Stimulated activated CD4-positive, alpha-beta T cell treated with anti-CD3 and anti-CD28 coated beads, Interleukin-12 subunit alpha, Interleukin-12 subunit beta, amount 100 ng/mL, for 48 hours (primary cell): Measurements from ENCODE around the gene NHLRC4.

Experiments used
- DNase-seq, 3 donors: peaks; one replicate each; pipeline ENCODE4 v3.0.0-alpha.2; 2020; ENCODE audit warnings: low read depth in 2 of 3, low spot score in 1 of 3

Gene NHLRC4

DNA sequence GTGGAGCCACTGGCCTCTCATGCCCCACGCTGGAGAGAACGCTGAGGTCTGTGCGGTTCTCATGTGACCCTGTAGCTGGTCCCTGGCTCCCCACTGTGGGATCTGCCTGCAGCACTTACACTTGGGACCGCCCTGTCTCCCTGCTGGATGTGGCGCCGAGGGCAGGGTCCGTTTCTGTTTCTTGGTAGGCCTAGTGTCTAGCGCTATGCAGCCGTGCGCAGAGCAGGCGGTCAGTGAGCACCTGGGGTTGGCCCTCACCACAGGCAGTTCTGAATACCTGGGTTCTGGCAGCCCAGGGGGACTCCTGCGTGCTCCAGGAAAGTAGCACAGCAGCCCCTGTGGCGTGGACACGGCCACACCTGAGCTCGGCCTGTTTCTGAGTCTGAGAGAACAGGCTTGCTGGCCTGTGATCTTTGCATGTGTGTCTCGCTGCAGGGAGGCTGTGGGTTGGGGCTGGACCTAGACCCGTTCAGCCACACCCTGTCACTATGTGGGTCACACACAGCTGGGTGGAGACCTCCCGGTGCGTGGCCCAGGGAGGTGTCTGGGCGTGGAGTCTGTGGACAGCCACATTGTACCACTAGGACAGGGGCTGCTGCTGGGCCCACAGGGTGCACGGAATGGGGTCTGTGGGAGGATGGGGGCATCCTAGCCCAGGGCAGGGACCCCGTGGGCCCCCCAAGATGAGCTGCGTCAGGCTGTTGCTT lies 36.5 kb upstream of the NHLRC4 start:
- DNase-seq: no peak

DNA sequence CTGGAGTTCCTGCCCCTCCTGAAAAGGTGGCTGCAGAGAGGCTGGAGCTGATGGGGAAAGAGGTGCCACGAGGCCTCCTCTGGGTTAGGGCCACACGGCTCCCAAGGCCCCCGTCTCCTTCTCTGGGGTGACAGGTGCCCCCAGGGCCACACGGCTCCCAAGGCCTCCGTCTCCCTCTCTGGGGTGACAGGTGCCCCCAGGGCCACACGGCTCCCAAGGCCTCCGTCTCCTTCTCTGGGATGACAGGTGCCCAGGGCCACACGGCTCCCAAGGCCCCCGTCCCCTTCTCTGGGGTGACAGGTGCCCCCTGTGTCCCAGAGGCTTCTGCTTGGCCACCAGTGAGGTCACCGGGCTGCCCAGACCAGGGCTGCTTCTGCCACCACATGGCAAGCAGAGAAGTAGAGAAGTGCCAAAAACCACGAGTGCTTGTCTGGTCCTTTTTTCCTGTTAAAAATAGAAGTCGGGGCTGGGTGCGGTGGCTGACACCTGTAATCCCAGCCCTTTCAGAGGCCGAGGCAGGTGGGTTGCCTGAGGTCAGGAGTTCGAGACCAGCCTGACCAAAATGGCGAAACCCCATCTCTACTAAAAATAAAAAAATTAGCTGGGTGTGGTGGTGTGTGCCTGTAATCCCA lies 35.2 kb upstream of the NHLRC4 start:
- DNase-seq: no peak

DNA sequence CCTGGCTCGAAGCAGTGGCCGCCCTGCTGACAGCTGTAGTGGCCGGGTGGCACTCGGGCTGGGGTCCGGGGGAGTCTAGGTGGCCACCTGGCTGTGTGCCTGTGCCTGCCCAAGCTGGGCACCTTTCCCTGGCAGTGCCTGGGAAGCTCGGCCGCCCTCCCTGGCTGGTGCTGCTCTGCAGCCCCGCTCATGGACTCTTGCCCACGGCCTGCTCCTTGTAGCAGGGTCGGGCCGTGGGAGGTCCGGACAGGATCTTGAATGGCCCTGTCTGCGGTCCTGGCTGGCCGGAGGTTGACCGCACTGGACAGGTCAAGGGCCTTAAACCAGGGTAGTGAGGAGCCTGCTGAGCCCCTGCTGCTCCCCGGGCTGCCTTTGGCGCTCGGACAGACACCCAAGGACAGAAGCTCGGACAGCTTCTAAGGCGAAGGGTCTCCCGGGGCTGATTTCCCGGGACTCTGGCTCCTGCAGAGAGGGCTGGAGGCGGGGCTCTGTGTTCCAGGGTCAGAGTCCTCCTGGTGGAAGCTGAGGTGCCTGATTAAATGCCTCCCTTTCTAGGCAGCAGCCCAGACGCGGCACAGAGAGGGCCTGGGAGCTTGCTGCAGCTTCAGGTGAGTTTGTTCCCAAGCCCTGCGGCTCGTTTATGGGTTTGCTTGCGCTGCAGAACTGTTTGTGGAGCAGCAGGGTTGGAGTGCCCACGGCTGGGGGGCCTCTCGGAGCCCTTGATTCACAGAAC lies 33.2 kb upstream of the NHLRC4 start:
- no peak for DNase-seq

DNA sequence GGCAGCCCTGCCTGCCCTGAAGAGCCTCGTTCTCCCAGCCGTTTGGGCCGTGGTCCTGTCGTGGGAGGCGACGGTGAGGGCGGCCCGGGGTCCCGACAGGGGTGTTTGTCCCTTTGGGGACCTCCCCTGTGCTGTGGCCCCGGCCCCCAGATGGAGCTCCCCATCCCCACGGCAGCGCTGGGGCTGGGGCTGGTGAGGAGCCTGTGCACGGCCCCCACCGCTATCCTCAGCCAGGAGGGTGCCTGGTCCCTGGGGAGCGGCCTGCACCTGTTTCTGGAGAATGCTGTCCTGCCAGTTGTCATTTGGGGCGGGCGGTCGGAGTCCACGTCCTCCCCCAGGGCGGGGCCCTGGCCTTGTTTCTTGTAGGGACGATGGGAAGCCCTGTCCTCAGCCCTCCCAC lies 32.7 kb upstream of the NHLRC4 start:
- DNase-seq: no peak

DNA sequence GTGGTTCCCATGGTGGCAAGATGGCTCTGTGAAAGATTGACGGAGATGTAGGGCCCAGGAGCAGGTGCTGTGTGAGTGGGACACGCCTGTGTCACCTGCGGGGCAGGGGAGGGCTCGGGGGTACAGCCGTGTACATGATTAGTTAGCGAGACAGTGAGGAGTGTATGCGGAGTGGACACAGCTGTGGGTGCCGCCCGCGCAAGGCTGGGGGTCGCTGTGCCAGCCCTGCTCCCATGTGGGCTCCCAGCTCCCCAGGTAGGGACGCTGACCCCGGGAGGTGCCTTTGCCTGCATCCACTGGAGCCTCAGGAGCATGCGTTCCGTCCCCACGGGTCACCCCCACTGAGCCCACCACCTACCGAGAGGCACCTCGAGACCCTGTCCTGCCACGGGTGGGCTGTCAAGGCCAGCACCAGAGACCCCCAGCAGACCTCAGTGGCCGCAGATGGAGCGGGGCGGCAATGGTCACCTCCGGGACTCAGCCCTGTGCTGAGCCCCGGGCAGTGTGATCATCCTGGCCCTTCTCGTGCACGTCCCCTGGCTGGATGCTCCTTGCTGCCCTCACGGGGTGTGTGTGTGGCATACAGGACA lies 31.9 kb upstream of the NHLRC4 start:
- DNase-seq: no peak

DNA sequence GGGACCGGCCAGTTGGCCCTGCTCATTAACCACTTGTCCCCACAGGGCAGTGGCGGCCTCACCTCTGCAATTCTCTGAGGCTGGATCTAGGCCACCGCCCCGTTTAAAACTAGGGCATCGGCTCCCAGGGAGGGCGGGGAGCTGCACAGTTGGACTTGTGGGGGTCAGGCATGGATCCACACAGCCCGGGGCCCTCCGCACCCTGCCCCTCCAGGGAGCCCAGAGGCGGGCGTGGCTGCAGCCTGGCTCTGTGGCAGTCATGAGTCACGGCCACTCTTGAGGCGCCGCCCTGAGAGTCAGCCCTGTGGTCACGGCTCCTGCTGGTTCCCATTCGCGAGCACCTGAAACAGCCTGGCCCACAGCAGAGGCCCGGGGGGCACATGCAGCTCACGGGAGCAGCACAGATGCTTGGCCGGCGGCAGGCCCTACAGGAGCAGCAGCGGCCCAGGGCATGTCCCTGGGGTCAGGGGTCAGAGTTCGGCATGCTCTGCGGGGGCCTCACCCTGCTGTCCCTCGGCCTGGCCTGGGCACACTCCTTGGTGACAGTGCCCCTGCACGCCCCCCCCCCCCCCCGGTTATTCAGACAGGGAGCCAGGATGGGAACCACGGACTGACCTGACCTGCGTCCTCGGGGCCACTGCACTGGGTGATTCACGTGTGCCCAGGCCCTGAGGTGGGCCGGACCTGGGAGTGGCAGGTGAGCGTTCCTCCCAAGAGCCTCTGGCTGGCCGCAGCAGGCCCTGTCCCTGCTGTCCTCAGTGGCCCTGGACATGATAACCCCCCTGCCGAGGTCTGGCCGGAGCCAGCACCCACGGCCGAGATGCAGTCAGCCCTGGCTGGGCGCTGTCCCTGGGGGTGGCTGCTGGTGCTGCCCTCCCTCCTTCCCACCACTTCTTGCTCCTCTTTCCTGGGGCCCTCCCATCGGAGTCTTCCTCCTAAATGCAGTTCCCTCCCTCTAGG lies 31.1 kb upstream of the NHLRC4 start:
- no peak for DNase-seq

DNA sequence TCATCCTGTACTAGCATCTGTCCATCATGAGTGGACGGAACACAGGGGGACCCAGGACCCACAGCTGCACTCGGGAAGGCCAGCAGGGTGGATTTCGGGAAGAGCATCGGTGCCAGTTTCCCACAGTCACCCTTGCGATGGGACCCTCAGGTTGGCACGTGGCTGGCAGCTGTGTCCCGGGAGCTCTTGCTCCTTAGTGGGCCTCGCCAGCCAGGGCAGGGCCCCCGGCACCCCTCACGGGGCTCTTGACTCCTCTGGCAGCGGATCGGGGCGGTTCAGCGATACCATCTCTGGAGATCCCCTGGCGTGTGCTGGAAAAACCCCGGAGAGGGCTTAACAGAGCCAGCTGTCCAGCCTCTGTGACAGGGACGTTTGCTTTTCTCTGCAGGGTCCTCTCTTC lies 30.1 kb upstream of the NHLRC4 start:
- DNase-seq: no peak

DNA sequence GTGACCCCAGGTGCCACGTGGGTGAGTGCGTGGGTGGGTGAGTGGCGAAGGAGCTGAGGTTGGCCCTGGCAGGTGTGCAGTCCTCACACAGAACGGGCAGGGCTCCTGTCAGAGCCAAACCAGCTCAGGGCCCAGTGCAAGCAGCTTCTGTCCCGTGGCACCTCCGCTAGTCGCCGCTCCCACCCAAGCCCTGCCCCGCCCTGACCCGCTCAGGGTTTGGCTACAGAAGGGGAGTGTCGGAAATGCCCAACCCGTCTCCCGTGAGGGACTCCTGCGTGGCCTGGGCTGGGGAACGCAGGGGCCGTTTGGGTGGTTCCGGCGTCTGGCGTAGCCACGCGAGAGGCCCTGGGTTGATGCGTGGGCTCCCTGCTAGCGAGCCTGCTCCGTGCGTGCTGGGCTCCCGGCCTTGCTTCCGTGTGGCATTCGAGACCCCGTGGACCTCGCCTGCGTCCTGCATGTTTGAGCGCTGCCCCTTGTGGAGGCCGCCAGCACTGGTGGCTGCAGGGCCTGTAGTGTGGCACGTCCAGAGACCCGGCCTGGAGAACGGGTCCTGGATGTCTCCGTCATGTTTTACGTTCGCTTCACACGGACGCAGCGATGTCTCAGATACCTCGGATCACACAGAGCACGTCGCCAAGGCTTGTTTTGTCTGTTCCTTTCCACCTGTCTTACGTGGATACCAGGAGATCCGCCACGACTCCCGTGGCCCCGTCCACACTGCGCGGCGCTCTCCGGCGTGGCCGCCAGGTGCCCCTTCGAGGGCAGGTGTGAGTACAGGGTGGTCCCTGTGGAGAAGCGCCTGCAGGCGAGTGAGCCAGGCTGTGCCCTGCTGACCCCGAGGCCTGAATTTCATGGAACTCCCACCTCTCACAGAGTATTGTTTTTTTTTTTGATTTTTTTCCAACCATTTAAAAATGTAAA lies 29.1 kb upstream of the NHLRC4 start:
- DNase-seq: no peak

- no peak for DNase-seq
Measured at GRCh38 chr16:539901-540530, 26.8 kb upstream of the NHLRC4 start.

- DNase-seq: no peak
Measured at GRCh38 chr16:540645-541340, 26.0 kb upstream of the NHLRC4 start.

DNA sequence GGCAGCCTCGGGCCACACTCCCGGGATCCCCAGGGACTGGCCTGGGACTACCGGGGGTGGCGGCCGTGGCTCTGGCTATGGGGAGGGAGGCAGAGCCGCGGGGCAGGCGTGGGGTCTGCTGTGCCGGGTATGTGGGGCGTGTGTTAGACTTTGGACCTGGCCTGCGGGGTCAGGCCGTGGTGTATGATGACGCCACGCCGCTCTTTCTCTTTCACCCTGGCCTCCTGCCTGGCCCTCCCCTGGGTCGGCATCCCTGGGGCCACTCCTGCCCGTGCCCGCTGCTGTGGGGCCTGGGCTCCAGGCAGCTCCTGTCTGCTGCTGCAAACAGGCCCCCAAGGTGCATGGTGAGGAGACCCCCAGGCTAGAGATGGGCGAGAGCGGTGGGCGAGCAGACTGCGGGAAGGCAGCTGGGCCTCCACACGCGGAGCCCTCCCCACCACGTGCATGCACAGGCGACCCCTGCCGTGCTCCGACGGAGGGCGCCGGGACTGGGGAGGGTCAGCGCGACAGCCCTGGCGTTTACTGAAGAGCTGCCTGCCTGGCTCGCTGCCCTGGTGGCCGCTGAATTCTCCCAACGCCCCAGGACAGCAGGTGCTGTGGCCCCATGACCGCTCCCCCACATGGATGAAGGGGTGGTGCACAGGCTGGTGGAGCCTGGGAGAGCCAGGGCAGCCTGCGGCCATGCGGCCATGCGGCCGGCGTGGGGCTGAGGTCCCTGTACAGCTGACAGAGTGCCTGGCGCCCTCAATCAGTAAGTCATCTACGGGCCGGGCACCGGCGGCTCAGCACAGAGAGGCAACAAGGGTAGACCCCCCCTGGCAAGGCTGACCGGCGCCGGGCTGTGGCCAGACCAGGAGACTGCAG lies 23.3 kb upstream of the NHLRC4 start:
- DNase-seq: no peak

- DNase-seq: no peak
Measured at GRCh38 chr16:544517-544916, 22.3 kb upstream of the NHLRC4 start.

DNA sequence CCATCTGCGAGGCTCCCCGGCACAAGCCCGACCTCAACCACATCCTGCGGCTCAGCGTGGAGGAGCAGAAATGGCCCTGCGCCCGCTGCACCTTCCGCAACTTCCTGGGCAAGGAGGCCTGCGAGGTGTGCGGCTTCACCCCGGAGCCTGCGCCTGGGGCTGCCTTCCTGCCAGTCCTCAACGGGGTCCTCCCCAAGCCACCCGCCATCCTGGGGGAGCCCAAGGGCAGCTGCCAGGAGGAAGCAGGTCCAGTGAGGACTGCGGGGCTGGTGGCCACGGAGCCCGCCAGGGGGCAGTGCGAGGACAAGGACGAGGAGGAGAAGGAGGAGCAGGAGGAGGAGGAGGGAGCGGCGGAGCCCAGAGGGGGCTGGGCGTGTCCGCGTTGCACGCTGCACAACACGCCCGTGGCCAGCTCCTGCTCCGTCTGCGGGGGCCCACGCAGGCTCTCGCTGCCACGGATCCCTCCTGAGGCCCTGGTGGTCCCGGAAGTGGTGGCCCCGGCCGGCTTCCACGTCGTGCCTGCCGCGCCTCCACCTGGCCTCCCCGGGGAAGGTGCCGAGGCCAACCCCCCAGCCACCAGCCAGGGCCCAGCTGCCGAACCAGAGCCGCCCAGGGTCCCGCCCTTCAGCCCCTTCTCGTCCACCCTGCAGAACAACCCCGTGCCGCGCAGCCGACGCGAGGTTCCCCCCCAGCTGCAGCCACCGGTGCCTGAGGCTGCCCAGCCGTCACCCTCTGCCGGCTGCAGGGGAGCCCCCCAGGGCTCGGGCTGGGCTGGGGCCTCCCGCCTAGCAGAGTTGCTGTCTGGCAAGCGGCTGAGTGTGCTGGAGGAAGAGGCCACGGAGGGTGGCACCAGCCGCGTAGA lies 19.7 kb upstream of the NHLRC4 start:
- DNase-seq: peak in 1 of 3 donors; percentile 15

DNA sequence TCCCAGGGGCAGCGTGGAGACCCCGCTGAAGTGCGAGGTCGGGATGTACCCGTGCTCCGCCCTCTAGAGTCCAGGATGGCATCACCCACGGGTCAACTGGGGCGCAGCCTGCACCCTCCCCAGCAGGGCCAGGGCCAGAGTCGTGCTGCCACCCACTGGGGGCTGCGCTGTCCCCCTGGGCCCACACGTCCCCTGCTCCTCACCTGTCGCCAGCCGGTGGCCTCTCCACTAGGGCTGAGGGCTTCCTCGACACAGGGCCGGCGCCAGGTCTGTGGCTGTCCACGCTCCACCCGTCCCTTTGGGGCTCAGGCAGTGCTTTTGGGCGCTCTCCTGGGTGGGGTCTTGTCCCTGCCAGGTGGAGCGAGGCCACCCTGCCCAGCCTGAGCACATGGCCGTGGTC lies 18.2 kb upstream of the NHLRC4 start:
- no peak for DNase-seq

DNA sequence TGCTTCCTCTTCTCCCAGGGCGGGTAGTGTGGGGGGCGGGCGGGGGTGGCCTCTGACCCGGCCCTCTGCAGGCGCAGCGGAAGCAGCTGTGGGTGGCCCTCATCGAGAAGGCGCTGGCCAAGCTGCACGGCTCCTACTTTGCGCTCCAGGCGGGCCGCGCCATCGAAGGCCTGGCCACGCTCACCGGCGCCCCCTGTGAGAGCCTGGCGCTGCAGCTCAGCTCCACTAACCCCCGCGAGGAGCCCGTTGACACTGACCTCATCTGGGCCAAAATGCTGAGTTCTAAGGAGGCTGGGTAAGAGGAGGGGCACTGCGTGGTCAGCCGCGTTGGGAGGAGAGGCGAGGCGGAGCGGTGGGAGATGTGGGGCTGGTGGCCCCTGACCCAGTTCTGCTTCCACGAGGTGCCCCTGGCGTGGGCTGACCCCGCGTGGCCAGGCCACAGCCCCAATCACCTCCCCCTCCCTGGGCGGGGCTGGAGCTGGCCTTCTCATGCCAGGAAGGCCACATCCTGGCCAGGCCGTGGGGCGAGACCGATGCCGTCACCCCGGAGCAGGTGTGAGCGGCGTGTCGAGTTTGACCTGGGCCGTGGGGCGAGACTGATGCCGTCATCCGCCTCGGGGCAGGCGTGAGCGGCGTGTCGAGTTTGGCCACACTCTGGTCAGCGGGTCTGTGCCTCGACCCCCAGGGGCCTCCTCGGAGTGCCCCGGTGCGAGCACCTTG lies 17.1 kb upstream of the NHLRC4 start:
- DNase-seq: no peak

DNA sequence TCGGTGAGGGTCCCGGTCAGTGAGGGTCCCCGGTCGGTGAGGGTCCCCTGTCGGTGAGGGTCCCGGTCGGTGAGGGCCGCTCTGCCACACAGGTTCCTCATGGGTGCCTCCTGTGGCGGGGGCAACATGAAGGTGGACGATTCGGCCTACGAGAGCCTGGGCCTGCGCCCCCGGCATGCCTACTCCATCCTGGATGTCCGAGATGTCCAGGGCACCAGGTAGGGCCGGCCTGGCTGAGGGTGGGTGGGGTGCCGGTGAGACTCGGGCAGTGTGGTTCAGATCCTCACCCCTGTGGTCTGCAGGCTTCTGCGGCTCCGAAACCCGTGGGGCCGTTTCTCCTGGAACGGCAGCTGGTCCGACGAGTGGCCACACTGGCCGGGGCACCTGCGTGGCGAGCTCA lies 15.6 kb upstream of the NHLRC4 start:
- DNase-seq: no peak
